HG02970 (cell line): ENCODE measurements around the gene PPP1R13B.

Source experiments
- ATAC-seq: cut with Tn5 transposase; IDR thresholded peaks from one replicate; pipeline ENCODE4 v1.9.1; 2021; ENCODE audit warnings: mild to moderate bottlenecking, moderate library complexity, moderate number of reproducible peaks; ENCODE audit not compliant: unreplicated experiment, low FRiP score

Gene PPP1R13B

DNA sequence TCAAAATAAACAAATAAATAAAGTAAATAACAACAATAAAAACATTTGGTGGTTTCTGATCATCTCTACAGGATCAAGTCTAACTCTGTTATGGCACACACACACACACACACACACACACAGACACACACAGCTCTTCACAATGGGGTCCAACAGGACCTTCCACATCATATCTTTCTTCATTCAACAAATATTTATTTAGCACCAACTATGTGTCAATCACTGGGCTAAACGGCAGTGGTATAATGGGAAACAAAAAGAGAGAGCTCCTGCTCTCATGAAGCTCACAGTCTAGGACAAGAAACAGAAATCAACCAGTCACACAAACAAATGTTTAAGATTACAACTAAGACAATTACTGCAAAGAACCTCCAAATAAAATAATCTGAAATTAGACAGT lies 9.3 kb downstream of the PPP1R13B start:
- ATAC-seq, result no peak

- no peak for ATAC-seq
These were observed 10.2 kb downstream of the PPP1R13B start for GRCh38 chr14:103836976-103837725.

DNA sequence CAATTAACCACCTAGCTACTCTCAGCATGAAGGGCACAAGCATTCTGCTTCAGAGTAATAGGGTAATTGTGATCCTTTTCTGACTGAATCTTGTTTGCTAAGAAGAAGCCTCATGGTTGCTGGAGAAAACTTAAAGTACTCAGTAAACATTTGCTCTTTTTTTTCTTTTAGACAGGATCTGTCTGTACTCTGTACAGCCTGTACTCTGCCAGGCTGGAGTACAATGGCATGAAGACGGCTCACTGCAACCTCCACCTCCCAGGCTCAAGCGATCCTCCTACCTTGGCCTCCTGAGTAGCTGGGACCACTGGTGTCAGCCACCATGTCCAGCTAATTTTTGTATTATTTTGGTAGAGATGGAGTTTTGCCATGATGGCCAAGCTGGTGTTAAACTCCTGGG lies 12.4 kb downstream of the PPP1R13B start:
- ATAC-seq, result no peak

- no peak for ATAC-seq
These were observed 13.7 kb downstream of the PPP1R13B start for GRCh38 chr14:103833711-103834110.

DNA sequence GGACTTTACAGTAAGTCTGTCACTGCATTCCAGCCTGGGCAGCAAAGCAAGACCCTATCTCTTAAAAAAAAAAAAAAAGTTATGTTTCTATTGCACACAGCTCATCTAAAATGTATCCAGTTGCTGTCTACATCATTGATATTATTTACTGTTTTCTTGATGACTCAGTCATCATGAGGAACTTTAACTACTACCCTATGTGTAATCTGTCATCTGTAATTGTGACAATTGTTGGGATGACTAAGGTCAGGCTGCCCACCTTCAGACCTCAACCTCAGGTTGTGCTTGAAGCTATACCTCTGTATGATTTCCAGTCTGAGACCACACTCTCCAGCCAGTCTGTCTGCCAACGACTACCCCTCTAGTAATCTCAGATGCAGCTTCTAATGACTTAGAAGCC lies 15.3 kb downstream of the PPP1R13B start:
- ATAC-seq, result no peak

DNA sequence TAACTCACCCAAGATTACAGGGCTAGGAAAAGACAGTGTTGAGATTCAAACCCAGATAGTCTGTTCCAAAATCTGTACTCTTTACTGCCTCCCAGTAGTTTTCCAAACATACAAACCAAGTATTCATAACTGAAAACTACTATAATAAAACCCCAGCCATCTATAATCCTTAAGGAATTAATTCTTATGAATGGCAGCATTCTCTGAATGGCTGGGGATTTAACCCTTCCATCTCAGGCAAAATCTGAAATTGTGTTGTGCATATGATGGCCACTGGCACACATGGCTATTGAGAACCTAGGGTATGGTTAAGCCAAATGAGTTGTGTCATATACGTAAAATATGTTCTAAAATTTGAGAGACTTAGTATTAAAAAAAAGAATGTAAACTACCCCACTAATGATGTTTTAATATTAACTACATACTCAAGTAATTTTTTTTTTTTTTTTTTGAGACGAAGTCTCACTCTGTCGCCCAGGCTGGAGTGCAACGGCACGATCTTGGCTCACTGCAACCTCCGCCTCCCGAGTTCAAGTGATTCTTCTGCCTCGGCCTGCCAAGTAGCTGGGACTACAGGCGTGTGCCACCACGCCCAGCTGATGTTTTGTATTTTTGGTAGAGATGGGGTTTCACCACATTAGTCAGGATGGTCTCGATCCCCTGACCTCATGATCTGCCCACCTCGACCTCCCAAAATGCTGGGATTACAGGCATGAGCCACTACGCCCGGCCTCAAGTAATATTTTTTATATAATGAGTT lies 16.7 kb downstream of the PPP1R13B start:
- ATAC-seq, result no peak

- no peak for ATAC-seq
These were observed 18.9 kb downstream of the PPP1R13B start for GRCh38 chr14:103828315-103828967.

DNA sequence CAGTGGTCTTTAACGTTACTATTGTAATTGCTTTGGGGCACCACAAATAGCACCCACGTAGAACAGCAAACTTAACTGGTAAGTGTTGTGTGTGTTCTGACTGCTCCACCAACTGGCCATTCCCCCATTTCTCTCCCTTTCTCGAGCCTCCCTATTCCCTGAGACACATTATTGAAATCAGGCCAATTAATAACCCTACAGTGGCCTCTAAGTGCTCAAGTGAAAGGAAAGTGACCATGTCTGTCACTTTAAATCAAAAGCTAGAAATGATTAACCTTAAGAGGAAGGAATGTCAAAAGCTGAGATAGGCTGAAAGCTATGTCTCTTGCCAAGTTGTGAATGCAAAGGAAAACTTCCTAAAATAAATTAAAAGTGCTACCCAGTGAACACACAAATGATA lies 22.3 kb downstream of the PPP1R13B start:
- no peak for ATAC-seq

DNA sequence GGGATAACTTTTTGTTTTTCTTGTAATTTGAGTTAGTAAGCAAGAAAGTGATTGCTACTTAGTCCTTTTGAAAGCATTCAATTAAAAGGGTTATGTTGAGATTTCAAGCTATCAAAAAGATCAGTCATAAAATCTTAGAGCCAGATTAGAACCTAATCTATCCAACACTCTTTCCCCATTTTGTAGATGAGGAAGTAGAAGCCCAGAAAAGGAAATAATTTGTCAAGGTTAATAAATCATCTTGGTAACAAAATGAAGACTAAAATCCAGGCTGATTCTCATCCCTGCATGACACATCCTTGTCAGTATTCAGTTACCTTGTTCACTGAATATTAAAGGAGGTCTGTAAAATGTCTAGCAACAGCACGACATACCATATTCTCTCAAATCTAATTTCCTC lies 26.5 kb downstream of the PPP1R13B start:
- ATAC-seq, result no peak

DNA sequence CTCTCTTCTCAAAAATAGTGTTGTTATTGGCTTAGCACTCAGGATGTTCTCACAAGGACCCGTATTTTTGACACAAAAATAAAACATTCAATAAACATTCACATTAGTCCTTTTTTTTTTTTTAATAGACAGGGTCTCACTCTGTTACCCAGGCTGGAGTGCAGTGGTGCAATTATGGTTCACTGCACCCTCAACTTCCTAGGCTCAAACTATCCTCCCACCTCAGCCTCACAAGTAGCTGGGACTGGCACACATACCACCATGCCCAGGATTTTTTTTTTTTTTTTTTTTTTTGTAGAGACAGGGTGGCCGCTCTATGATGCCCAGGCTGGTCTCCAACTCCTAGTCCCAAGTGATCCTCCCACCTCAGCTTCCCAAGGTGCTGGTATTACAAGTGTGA lies 27.0 kb downstream of the PPP1R13B start:
- ATAC-seq, result no peak

GRCh38 chr14:103819503-103820307 lies 27.7 kb downstream of the PPP1R13B start:
- no peak for ATAC-seq

GRCh38 chr14:103818870-103819269 lies 28.5 kb downstream of the PPP1R13B start:
- ATAC-seq, result no peak

DNA sequence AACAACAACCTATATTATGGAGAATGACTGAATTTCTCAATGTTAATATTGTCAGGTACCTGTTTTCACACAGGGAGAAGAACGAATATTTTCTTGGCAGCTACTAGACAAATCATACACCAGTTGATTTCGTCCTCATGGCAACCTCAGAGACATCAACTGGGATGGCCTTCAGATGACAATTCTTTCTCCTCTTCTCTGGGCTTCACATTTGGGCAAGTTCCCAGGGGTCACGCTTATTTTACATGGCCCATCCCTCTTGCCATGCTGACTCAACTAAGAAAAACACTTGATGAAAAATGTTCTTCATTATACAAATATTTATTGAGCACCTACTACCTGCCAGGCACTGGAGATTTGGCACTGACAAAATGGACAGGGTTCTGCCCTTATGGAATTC lies 29.0 kb downstream of the PPP1R13B start:
- ATAC-seq, result no peak

GRCh38 chr14:103817595-103817994 lies 29.8 kb downstream of the PPP1R13B start:
- no peak for ATAC-seq

GRCh38 chr14:103816991-103817390 lies 30.4 kb downstream of the PPP1R13B start:
- no peak for ATAC-seq

- no peak for ATAC-seq
These were observed 32.1 kb downstream of the PPP1R13B start for GRCh38 chr14:103815253-103815652.

DNA sequence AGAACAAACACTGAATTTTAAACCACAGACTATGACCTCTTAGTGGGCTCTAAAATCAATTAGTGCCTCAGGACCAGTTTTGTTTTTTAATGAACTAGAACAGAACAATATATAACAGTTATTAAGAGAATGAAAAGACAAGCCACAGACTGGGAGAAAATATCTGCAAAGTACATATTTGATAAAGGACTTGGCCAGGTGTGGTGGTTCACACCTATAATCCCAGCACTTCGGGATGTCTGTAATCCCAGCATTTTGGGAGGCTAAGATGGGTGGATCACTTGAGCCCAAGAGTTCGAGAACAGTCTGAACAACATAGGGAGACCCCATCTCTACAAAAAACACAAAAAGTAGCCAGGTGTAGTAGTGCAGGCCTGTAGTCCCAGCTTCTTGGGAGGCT lies 36.2 kb downstream of the PPP1R13B start:
- no peak for ATAC-seq

DNA sequence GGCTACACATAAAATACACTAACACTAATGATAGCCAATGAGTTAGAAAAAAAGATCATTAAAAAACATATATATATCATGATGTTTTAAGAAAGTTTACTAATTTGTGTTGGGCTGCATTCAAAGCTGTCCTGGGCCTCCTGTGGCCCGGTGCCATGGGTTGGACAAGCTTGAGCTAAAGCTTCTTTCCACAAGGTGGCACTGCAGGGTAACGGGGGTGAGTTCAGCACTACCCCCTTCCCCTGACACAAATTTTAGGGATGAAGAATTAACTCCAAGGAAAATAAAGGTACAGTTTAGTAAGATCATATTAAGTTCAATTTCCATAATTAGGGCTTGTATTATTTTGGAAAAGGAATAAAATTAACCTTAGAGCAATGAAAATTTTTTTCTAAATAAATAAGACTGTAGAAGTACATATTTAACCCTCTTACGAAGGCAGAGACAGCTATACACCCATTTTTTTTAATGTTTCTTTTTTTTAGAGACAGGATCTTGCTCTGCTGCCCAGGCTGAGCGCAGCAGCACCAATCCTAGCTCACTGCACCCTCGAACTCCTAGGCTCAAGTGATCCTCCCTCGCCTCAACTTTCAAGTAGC lies 38.9 kb downstream of the PPP1R13B start:
- no peak for ATAC-seq

DNA sequence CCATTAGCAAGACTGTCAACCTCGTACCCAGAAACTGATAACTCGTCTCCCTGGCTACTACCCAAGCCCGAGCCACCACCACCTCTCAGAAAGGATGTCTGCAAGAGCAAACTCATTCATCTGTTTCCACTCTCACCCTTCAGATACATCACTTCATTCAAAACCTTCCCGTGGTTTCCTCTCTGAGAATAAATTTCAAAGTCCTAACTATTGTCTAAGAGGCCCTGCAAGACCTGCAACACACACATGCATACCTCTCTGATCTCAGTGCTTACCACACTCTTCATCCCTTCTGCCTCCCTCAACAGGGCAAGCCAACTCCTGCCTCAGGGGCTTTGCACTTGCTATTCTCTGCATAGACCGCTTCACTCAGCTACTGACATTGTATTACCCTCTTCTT lies 40.6 kb downstream of the PPP1R13B start:
- no peak for ATAC-seq

- ATAC-seq, result no peak
These were observed 41.7 kb downstream of the PPP1R13B start for GRCh38 chr14:103805708-103806107.
